Measurements from ENCODE around the gene NOL4. TPM values are rescaled to one million over a fixed set of nuclear protein-coding genes. Genes with fewer than 3 reads are reported as not detected.

Gene NOL4
- total RNA-seq, 1 donor from 2014 or later: not detected

DNA sequence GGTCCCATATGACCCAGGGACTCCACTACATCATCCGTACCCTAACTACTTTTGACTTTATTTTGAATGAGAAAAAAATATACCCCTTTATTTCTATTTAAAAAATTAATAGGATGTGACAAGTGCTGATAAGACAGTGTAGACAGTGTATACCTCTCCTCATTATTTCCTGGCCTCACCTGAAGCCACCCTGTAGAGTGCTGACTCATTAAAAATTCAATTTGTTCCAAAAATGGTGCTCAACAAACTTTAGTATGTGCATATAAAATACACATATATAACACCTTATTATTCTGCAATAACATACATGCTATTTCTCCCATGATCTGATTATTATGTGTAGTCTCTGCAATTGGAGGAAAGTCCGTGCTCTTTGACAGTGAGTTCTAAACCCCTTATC is 20.8 kb downstream of the NOL4 start:
- ATAC-seq (ENCODE audit: poor library complexity) (no peak), DNase-seq (no peak)
- intact Hi-C loops (cut with DNase I): no loop called here

DNA sequence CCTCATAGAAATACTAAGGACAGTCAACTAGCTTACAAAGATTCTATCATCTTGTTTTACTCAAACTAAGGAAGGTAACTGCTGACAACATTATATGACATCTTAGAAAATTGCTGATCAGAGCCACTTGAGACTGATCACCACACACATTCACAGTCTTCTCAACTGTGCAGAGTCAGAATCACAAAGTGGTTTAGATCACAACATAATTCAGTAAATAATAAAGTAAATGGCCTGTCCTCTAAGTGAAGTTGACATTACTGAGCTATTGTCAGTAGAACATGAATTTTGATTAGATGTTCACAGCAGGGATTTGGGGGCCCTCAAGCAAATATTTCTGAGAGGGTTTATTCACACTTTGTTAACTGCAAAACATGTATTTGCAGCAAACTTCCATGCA is 28.5 kb downstream of the NOL4 start:
- DNase-seq (no peak), ATAC-seq (ENCODE audit: poor library complexity) (no peak)
- intact Hi-C loops (cut with DNase I): no loop called here

DNA sequence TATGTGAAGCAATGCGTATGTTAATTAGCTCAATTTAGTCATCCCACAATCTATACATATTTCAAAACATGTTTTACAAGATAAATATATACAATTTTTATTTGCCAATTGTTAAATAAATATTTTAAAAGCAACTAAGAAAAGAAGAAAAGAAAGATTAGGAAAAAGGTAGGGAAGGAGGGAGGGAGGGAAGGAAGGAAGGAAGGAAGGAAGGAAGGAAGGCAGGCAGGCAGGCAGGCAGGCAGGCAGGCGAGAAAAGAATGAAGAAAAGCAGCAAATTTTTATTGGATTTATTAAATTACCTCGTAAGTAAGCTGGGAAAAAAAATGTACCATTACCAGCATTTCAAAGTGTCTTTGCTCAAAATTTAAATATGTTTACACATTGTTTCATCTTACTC is 30.5 kb downstream of the NOL4 start:
- ATAC-seq (ENCODE audit: poor library complexity) (no peak), DNase-seq (no peak)
- intact Hi-C loops (cut with DNase I): no loop called here

DNA sequence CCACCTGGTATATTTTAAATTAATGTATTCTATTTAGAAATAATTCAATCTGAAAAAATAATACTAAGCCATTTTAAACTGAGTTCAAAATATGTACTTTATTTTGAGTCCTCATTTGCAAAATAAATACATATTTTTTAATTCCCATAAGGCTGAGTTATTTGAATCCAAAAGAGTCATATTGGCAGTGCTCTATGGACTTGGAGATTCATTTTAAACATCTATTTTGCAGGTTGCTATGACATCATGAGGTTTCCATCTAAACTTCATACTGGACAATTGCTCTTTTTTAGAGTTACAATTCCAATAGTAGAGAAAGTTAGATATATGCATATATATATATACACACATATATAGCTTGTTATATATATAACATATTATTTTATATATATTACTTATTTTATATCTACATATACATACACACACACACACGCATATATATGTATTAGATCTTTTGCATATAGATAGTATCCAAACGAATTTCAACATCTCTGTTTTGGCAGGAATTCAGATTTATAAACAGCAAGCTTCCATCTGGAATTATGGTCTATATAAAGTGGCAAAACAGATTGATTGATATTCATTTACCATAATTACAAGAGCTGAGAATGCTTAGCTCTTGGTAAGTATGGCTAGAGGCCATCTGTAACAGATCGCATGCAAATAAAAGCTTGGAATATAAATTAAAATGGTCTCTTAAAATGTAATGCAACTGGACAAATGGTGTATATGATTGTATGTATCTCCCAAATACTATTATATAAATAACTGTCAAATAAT is 34.9 kb downstream of the NOL4 start:
- ATAC-seq (ENCODE audit: poor library complexity): no peak
- no peak for DNase-seq
- intact Hi-C loops (cut with DNase I): no loop called here

Measured in Right ventricle myocardium superior (tissue), 1 donor.